ENCODE data around the gene MYH16.
"Not testable (repeated sequence)": the region's sequence is repeated elsewhere in the genome, so short reads cannot be mapped to it uniquely, and the experiment has no call there.

MYH16 gene

GRCh38 chr7:99355098-99355497, 82.5 kb downstream of the MYH16 start:
- no peak for DNase-seq (ENCODE audit: low spot score)

- no peak for DNase-seq (ENCODE audit: low spot score)
Observed at GRCh38 chr7:99357701-99358490, 85.3 kb downstream of the MYH16 start.

GRCh38 chr7:99358521-99358920, 85.9 kb downstream of the MYH16 start:
- DNase-seq (ENCODE audit: low spot score), result not testable (repeated sequence)

- DNase-seq (ENCODE audit: low spot score), result no peak
Observed at GRCh38 chr7:99359465-99360154, 87.0 kb downstream of the MYH16 start.

Measured in hematopoietic multipotent progenitor cell treated with erythropoietin and hydrocortisone succinate and interleukin-3 and kit ligand, for 15 days (in vitro differentiated cells).